Left cardiac atrium (tissue), 4 donors: ENCODE results near the gene GPD1. TPM values are rescaled to one million over a fixed set of nuclear protein-coding genes. Genes with fewer than 3 reads are reported as not detected.
A peak's percentile ranks its signal among the peaks of the same experiment; 100 is the strongest.
"Not testable (repeated sequence)": the region's sequence is repeated elsewhere in the genome, so short reads cannot be mapped to it uniquely, and the experiment has no call there.

Experiments used
- ATAC-seq, 2 donors: fragments of 200-7000 bp; cut with Tn5 transposase; one replicate each; pipeline ENCODE4 v1.9.1; 2020; ENCODE audit warnings: mild to moderate bottlenecking in 2 of 2, moderate library complexity in 2 of 2
- DNase-seq: peaks from one replicate; pipeline ENCODE4 v3.0.0-alpha.2; 2020
- intact Hi-C, 2 donors: fragments of 100-400 bp; cut with DNase I; formaldehyde crosslinking; loops; one replicate each; pipeline versions ENCODE4 v1.14.1 to v1.15.1; 2022 to 2023
- total RNA-seq, 2 donors: library from RNA; stranded (reverse); fragmentation: NEBNext Ultra II Directional; extraction: Animal tissue kit (Norgen Biotek cat#: 25700); gene quantifications; one replicate each; pipeline ENCODE4 v1.2.1, GENCODE V29; 2021
- donor health status: DM: no; HTN: yes; CAD: no.
- donor health status: DM: no; HTN: yes; CAD: no; lungs with severe emphysema.
- donor health status: DM: yes; HTN: yes; CAD: no.
- donor health status: Dilated cardiomyopathy.

Gene GPD1
- total RNA-seq, 2 donors from 2014 or later: 88.6 to 150 TPM

DNA sequence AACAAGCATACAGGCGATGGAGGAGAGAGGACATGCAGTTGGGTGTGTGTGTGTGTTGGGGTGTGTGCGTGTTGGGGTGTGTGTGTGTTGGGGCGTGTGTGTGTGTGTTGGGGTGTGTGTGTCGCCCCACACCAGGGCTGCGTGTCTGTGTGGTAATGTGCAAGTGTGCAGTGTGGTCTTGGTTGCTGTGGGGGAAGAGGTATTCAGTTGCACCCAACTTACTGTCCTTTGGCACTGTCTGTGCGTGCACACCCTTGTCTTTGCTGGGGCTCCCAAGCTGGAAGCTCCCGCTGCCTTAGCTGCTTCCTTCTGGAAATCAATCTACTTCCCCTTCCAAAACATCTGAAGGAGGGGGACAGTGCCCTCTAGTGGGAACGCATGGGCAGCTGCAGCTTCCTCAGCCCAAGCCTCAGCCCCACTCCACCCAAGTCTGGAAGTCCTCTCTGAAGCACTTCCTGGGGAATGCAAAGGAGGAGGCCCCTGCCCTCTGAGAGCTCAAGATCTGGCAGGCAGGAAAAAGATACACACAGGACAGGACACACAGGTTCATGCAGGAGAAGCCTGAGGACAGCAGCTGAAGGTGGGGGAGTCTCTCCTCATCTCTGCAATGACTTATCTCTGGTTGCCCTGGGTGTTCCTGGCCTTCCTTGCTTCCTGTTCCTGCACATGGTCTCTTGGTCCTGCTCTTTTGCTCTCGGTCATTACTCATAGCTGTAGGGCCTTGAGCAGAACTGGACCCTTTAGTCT lies 33.3 kb upstream of the GPD1 start:
- ATAC-seq (peak; percentile 76 to 77), DNase-seq (peak; percentile 83)
- intact Hi-C loops: loop anchor here in 1 of 2 donors (10.0 kb wide), 1 partner anchor 244 kb away; no protein-coding TSS in a partner anchor

DNA sequence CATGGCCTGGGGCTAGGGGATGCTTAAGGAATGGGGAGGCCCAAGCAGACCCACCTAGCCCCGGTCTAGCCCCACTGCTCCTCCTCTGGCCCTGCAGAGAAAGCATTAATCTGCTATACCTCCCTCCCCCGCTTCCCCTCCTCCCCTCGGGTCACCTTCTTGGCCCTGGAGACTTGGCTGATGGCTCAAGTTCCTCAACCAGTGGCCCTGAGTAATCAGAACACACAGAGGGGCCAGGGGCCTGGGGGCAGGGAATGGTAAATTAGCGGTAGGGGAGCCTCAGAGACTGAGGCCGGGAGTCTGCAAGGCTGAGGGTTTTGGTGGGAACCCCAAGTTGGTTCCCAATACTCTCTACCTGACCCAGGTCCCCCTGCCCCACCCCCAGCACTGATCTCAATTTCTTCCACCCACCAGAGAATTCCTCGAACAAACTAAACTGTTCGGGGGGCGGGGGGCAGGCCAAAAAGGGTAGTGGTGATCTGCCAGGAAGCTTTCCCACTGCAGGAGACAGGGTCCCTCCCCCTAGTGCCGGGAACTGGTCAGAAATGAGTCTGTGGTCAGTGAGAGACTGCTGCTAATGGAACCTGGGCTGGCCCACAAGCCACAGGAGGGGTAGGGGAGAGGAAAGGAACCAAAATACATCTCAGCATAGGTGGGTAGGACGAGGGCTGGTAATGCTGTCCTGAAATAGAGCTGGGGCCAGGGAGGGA lies 31.5 kb upstream of the GPD1 start:
- DNase-seq (no peak), ATAC-seq (no peak)
- intact Hi-C loops: loop anchor here in 1 of 2 donors (10.0 kb wide), 1 partner anchor 242 kb away; no protein-coding TSS in a partner anchor

DNA sequence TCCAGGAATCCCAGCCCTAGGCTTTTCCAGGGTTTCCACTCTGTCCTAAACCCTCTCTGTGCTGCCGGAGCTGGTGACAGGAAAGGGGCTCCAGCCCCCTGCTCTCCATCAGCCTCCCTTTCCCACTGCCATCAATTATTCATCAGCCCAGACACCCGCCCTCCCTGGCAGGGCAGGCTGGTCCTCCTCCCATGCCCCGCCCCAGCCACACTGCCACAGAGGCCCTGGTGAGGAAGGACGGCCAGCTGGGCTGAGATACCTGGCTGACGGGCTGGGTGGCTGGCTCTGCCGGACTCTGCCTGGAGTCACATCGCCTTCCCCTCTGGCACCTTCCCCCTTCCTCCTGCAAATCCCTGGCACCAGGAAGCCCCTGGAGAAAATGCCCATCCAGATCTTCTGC lies 30.6 kb upstream of the GPD1 start:
- DNase-seq (no peak), ATAC-seq (no peak)
- intact Hi-C loops: loop anchor here in 1 of 2 donors (10.0 kb wide), 1 partner anchor 242 kb away; no protein-coding TSS in a partner anchor

DNA sequence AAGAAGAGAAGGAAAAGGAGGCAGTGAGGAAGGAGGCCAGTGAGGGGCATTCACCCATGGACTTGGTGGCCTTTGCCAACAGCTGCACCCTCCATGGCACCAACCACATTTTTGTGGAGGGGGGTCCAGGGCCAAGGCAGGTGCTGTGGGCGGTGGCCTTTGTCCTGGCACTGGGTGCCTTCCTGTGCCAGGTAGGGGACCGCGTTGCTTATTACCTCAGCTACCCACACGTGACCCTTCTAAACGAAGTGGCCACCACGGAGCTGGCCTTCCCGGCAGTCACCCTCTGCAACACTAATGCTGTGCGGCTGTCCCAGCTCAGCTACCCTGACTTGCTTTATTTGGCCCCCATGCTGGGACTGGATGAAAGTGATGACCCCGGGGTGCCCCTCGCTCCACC lies 30.1 kb upstream of the GPD1 start:
- ATAC-seq (no peak), DNase-seq (no peak)
- intact Hi-C loops: loop anchor here in 1 of 2 donors (10.0 kb wide), 1 partner anchor 241 kb away; no protein-coding TSS in a partner anchor

DNA sequence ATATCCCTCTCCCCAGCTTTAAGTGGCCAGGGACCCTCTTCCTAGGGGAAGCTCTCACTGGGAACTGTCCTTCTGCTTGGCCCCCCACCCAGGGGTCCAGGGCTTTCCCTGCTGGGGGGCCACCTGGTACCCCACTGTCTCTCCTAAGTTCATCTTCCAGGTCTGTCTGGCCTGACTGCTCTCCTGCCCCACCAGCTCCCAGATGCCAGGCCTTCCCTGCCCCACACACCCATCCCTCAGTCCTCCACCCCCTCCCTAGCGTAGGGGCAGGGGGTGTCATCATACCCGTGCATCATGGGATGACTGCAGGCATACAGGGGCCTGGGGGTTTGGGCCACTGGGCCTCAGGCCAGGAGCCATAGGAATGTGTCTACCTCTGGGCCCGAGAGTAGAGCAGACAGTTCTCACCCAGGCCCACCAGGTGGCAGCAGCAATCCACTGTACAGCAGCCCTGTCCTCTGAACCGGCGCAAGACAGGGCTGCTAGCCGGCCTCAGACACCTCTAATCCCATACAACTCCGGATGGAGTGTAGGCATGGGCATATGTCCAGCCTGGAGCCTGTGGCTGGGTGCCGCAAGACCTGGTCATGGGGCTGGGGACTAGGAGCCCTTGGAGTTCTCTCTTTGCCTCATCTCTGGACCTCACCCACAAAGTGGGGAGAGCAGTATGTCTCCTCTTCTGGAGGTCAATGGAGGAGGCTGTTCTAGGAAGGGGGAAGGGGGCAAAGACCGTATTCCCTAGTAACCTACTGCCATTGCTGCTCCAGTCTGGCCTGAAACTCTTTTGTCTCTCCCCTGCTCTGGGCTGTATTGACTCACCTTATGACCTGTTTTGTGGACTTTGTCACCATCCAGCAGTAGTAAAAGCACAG lies 28.6 kb upstream of the GPD1 start:
- ATAC-seq: peak; percentile 89 to 90
- intact Hi-C loops: loop anchor here (1.0 to 10.0 kb wide), 3 partner anchors 100 to 240 kb away; no protein-coding TSS in a partner anchor

DNA sequence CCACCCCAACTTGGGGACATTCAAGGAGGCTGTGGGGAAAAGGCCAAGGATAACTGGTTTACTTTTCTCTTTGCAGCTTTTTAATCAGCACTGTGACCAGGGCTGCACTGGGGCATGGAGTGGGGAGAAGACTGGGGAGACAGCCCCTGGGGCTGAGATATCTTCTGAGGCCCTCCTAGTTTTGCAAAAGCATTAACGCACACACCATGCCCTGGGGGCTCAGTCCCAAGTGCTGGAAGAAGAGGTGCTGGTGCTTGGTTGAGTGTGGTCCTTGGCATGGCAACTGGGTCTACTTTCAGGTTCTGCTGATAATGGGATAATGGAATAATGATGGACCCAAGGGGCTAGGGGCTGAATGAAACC lies 28.0 kb upstream of the GPD1 start:
- DNase-seq (no peak), ATAC-seq (no peak)
- intact Hi-C loops: loop anchor here (1.0 to 10.0 kb wide), 3 partner anchors 100 to 239 kb away; no protein-coding TSS in a partner anchor

More for the DNA sequence above, 28.6 kb upstream of the GPD1 start:
- DNase-seq: peak; percentile 86

DNA sequence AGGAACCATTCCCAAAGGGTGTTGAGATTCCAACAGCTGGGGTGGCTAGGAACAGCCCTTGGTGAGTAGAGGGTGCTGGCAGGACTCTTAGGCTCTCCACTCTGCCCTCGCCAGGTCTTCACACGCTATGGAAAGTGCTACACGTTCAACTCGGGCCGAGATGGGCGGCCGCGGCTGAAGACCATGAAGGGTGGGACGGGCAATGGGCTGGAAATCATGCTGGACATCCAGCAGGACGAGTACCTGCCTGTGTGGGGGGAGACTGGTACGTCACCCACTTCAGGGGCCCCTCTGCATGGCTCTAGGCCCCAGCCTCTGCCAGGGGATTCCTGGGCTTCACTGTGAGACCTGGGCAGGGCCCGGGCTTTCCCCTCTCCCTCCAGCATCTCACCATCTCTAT lies 26.7 kb upstream of the GPD1 start:
- ATAC-seq (no peak), DNase-seq (no peak)
- intact Hi-C loops: loop anchor here (5.0 to 10.0 kb wide), 2 partner anchors 100 to 238 kb away; no protein-coding TSS in a partner anchor

DNA sequence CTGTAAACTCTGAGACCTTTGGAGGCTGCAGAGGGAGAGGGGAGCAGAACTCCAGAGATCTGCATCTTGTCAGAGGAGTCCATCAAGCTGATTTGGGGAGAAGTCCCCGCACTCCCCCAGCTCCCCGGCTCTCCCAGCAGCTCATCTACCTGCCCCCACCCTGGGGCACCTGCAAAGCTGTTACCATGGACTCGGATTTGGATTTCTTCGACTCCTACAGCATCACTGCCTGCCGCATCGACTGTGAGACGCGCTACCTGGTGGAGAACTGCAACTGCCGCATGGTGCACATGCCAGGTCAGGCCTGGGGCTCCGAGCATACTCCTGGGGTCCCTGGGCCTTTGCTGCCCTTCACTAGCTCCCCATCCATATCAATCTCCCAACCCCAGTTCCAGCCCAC lies 25.5 kb upstream of the GPD1 start:
- no peak for DNase-seq
- intact Hi-C loops: loop anchor here (5.0 to 10.0 kb wide), 2 partner anchors 99 to 237 kb away; no protein-coding TSS in a partner anchor

DNA sequence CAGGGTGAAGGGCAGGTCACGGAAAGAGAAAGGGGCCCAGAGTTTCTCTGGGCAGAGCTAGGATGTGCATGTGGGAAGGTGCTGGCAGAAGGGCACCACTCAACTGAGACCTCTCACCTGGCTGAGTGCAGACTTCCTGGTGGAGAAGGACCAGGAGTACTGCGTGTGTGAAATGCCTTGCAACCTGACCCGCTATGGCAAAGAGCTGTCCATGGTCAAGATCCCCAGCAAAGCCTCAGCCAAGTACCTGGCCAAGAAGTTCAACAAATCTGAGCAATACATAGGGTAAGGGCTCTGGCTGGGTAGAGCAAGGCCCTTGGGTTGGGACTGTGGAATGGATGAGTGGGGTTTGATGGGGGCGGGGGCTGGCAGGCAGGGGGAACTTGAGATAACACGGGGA lies 24.0 kb upstream of the GPD1 start:
- DNase-seq: no peak
- ATAC-seq: no peak
- intact Hi-C loops: loop anchor here (5.0 to 10.0 kb wide), 2 partner anchors 98 to 235 kb away; no protein-coding TSS in a partner anchor

More for the DNA sequence above, 25.5 kb upstream of the GPD1 start:
- ATAC-seq: no peak

DNA sequence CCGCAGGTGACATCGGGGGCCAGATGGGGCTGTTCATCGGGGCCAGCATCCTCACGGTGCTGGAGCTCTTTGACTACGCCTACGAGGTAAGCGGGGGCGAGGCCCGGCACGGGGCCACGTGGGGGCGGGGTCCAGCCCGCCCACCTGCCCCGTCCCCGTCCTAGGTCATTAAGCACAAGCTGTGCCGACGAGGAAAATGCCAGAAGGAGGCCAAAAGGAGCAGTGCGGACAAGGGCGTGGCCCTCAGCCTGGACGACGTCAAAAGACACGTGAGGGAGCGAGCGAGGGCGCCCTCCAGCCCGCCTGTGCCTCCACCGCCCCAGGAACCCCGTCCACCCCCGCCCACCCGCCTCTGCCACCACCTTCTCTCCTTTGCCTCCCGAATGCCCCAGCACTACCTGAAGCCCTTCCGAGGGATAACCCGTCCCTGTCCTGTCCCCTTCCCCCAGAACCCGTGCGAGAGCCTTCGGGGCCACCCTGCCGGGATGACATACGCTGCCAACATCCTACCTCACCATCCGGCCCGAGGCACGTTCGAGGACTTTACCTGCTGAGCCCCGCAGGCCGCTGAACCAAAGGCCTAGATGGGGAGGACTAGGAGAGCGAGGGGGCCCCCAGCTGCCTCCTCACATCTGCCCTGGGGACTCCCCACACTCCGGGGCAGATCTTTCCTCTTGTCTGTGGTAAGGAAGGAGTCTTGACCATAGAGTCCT lies 22.6 kb upstream of the GPD1 start:
- intact Hi-C loops: no loop called here
- DNase-seq: no peak
- ATAC-seq: no peak

DNA sequence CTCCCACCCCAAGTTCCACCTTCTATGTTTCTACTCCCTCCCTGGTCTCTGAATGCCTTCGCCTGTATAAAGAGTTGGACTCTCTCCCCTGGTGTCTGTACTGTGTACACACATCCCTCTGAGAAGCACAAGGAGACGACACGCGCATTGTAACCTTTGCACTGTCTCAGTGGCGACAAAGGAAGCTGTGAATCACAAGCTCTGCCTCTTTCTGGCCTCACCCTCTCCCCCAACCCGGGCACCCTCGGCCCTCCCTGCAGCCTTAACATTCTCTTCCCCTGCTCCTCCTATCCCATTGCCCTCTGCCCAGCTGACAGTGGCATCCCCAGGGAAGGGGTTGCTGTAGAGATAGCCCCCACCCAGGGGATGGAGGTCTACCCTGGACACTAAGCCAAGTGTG lies 21.2 kb upstream of the GPD1 start:
- intact Hi-C loops: no loop called here
- ATAC-seq (no peak), DNase-seq (no peak)

DNA sequence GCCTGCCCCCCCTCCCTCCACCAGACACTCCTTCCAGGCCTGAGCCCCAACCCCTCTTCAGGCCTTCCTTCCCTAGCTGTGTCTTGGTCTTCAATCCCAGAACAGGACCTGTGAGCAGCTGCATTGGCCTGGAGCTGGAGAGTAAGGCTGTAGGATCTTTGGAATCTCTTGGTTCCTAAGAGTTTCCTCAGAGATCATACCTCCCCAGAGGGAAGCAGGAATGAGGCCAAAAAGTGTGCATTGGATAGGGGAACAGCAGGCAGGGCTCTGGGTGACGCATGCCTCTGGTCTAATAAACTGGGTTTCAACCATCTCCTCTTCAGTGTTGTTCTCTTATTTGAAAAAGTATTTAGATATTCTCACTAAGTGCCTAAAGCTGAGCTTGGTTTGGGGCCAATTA lies 20.5 kb upstream of the GPD1 start:
- ATAC-seq (no peak), DNase-seq (no peak)
- intact Hi-C loops: no loop called here

DNA sequence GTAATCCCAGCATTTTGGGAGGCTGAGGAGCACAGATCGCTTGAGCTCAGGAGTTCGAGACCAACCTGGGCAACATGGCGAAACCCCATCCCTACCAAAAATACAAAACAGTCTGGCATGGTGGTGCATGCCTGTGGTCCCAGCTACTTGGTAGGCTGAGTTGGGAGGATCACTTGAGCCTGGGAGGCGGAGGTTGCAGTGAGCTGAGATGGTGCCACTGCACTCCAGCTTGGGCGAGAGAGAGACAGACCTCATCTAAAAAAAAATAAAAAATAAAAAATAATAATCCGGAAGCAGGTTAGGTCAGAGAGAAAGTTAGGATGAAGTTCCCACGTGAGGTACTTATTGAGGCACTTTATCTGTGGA lies 19.4 kb upstream of the GPD1 start:
- intact Hi-C loops: loop anchor here in 1 of 2 donors (2.0 kb wide), 1 partner anchor 82 kb away; the partner anchor contains the start of gene CERS5
- ATAC-seq, DNase-seq: not testable (repeated sequence)

DNA sequence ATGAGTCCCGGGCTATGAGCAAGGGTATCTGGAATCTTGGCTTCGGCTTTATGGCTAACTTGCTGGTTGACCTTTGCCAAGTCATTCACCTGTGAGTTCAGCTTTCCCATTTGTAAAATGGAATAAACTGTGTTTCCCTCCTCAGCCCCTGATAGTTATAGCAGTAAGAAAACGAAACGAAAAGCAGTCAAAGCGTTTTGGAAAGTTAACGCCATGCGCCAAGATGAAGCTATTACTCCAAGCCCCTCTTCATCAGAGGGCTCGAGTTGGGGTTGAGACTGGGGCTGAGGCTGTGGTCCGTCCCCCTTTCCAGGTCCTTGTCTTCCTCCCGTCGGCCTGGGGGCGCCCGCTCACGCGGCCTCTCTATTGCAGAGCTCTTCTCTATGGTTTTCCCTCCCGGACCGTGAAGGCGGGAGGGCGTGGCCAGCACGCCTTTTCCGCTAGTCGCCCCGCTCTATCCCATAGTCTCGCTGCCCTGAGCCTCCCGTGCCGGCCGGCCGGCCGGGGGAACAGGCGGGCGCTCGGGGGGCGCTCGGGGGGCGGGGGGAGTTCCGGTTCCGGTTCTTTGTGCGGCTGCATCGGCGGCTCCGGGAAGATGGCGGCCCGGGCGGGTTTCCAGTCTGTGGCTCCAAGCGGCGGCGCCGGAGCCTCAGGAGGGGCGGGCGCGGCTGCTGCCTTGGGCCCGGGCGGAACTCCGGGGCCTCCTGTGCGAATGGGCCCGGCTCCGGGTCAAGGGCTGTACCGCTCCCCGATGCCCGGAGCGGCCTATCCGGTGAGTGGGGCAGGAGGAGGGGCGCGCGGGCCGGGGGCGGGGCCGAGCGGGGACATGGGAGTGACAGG lies 18.8 kb upstream of the GPD1 start, which contains the start of gene SMARCD1:
TSS of gene SMARCD1 (plus strand) at position 568 of the 840 bp plus-strand sequence. CDS start at position 596, 28 bp downstream.
- ATAC-seq (peak; percentile 94 to 97), DNase-seq (peak; percentile 94)
- intact Hi-C loops: loop anchor here in 1 of 2 donors (2.0 kb wide), 1 partner anchor 82 kb away; the partner anchor contains the start of gene CERS5

DNA sequence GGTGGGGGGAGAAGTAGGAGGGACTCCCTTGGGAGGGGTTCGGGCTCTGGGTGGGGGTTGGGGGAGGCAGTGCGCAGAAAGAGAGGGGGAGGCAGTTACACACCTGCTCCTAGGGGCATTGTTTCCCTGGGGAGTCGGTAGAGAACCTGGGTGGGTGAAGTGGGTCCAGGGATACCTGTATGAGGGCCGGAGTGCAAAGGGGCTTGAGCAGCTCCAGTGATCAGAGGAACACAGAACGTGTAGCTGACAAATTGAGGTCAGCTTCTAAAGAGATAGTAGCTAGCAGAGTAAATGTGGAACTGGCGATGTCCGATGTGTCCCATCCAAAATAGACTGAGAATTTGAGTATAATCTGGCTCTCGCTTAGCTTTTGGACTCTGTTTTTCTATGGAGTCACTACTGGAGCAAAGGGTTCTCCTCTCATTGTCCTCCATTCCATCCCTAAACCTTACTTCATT lies 18.2 kb upstream of the GPD1 start:
- DNase-seq (no peak), ATAC-seq (no peak)
- intact Hi-C loops: loop anchor here in 1 of 2 donors (2.0 kb wide), 1 partner anchor 81 kb away; the partner anchor contains the start of gene CERS5

DNA sequence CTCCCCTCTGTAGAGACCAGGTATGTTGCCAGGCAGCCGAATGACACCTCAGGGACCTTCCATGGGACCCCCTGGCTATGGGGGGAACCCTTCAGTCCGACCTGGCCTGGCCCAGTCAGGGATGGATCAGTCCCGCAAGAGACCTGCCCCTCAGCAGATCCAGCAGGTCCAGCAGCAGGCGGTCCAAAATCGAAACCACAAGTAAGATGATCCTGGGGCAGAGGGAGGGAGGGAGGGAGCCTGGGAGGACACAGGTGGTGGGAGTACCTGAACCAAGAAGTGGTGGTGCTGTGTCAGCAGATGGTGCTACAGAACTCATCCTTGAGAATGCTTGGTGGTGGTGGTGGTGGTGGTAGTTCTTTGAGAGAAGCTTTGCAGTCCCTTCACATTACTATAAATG lies 17.7 kb upstream of the GPD1 start:
- DNase-seq (no peak), ATAC-seq (no peak)
- intact Hi-C loops: no loop called here

DNA sequence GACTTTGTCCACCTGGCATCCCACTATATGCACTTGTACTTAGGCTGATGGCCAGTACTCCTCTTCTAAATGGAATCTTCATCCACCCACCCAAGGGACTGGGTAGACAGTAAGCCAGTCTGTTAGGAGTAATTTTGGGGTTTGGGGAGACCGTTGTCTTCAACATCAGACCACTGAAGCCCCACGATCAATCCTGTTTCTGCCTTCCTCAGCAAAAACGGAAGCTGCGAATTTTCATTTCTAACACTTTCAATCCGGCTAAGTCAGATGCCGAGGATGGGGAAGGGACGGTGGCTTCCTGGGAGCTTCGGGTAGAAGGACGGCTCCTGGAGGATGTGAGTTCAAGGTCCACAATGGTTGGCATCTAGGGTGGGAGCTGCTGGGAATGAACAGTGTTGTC lies 16.7 kb upstream of the GPD1 start:
- no peak for DNase-seq
- intact Hi-C loops: no loop called here

More for the DNA sequence above, 16.7 kb upstream of the GPD1 start:
- no peak for ATAC-seq
